ENCODE results near the gene KCNJ11.

The KCNJ11 gene

DNA sequence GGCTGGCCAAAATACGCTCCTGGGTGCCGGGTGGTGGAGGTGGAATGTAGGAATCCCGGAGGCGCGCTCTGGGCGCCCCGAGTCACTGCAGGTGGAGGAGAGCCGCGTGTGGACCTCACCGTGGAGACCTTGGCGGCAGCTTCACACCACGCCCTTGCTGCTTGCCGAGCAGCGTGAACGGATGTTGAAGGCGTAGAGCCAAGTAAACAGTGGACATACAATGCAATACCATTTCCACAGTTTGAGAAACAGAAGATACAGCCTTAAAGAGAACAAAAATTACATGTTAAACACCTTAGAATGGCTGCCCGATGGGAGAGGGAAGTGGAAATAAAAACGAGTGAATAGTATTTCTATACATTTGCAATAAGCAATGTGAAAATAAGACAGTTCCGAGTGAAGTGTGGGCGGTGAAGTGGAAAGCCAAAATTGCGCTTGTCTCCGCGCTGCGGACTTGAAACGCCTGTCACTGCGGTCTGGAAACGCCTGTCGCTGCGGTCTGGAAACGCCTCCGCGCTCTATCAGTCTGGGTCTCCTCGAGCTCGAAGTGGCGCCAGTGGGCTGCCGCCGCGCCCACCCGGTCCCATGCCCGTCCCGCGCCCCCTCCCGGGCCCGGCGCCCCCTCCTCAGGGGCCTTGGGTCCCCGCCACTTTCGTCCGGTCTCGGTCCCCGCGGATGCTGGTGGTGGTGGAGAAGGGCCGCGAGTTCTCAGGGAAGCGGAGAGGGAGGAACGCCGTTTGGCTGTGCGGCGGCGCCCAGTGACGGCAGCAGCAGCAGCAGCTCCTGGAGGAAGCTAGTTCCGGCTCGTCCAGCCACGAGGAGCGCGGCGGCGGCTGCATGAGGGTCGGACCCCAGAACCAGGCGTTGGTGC is 35.3 kb downstream of the KCNJ11 start:
- peak; percentile 74 for DNase-seq

GRCh38 chr11:17351510-17352176 is 36.8 kb downstream of the KCNJ11 start, which contains the start of gene NCR3LG1:
TSS of gene NCR3LG1 (plus strand) at chr11:17351800. CDS start at chr11:17351970, 170 bp downstream.
- DNase-seq = peak; percentile 76

DNA sequence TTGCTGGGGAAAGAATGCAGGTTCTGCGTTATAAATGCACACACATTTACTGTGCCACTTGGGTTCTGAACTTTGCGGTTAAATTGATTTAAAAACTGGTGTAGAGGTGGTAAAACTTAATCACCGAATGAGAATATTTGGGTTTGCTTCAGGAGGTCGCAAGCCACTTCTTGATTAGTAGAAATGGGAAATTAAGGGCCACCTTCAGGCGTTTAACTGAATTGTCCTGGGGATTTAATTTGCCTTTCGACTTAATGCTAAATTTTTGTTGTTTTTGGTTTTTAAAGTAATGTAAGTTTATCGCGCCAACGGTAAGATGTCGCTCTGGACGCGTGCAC is 37.3 kb downstream of the KCNJ11 start:
- DNase-seq = no peak

DNA sequence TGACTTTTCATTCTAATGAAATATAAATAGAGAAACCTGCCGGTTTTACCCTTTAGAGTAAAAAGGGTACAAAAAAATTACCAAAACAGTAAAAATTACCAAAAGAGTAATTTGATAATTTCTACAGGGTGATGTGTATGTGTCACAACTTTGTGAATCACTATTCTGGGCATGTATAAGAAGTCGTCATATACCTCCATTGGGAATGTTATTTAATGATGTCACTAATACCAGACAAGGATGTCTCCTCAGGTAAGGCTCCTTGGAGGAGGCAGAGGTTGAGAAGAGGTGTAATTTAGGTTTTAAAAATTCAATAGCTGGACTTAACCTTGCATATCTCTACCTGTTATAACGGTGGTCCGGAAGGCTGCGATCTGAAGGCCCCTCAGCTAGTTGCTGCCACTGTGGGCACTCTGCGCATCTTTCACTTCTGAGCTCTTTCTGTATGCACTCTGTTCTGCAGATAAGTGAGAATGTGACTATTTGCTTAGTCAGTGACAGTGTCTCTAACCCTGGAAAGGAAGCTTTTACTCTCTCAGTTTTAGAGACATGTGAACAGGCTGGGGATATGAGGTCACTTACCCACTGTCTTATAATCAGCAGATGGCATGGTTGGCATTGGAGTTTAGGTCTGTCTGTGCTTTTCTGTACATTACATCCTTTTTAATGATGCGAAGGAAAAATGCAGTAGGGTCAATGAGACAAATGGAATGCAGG is 37.8 kb downstream of the KCNJ11 start:
- no peak for DNase-seq

- no peak for DNase-seq
Observed at GRCh38 chr11:17347676-17348075, 40.8 kb downstream of the KCNJ11 start.

DNA sequence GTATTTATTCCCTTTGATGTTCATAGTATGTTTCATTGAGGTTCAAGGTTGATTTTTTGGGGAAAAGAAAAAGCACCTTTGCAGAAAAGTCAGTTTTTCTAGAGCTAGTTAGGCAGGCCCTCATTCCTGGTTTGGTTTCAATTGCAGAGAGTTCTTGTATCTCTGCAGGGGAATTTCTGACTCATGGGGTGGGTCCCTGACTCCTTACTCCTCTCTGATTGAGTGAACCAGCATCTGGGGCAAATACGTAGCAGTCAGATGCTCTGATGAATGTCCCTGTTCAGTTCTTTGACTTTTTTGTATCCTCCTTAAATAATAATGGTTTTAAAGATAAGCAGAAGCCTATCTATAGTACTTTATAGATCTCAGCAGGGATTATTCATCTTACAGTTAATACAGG is 44.6 kb downstream of the KCNJ11 start:
- DNase-seq = no peak

GRCh38 chr11:17343257-17343656 is 45.2 kb downstream of the KCNJ11 start:
- no peak for DNase-seq

All from NCI-H2227 treated with DMSO at 0.1 percent for 48 hours (cell line).